GM12874 (cell line): ENCODE measurements around the gene ELFN1.

ENCODE experiments used
- TF ChIP-seq, protein P1 (sequence below): IDR thresholded peaks from 2 replicates; pipeline ENCODE4 v1.5.1; 2011; ENCODE audit warnings: low read depth, mild to moderate bottlenecking, control low read depth, low read length, moderate library complexity; ENCODE audit not compliant: insufficient read depth

ELFN1 gene

DNA sequence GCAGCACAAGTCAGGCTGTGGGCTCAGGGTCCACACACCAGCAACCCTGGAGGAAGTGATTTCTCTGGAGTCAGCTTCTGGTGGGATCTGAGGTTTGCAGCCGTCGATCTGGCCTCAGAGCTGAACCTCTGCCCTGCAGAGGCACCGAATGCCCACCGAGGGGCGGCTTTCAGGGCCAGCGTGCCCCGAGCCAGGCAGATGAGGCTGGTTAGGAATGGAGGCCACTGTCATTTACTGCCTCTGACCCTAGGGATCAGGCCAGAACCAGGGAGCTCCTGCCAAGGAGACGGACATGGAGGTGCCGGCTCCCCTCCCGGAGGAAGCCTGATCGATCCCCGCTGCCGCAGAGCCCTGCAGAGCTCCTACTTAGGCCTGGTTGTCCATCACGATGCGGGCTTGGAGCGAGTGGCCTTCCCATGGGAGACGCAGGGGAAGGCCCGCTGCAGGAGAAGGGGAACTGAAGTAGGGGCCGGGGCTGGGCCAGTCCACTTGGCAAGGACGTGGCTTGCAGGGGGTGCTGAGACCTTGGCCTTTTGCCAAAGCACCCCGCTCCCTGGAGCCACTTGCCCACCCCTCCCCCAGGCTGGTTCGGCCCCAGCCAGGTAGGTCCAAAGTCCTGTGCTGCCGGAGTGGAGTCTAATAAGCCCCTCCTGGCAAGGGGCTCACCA lies 19.6 kb upstream of the ELFN1 start:
- TF ChIP-seq, protein P1, sequence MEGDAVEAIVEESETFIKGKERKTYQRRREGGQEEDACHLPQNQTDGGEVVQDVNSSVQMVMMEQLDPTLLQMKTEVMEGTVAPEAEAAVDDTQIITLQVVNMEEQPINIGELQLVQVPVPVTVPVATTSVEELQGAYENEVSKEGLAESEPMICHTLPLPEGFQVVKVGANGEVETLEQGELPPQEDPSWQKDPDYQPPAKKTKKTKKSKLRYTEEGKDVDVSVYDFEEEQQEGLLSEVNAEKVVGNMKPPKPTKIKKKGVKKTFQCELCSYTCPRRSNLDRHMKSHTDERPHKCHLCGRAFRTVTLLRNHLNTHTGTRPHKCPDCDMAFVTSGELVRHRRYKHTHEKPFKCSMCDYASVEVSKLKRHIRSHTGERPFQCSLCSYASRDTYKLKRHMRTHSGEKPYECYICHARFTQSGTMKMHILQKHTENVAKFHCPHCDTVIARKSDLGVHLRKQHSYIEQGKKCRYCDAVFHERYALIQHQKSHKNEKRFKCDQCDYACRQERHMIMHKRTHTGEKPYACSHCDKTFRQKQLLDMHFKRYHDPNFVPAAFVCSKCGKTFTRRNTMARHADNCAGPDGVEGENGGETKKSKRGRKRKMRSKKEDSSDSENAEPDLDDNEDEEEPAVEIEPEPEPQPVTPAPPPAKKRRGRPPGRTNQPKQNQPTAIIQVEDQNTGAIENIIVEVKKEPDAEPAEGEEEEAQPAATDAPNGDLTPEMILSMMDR, result no peak

GRCh38 chr7:1651031-1651446 lies 19.0 kb upstream of the ELFN1 start:
- TF ChIP-seq, protein P1, result no peak

DNA sequence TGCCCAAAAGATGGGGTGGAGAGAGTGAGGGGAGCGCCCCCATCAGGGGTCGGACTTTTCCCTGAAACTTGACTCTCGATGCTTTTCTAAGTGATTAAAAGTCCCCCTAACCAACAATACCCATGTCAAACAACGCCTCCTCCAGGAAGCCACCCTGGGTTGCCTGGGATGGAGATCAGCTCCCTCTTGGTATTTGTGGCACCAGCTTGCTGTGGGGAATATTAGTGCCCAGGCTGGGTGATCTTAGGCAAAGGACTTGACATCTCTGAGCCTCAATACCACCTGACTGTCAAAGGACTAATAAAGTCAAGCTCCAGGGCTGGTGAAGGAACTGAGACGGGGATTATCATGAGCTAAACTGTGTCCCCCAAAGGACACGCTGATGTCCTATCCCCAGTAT lies 18.2 kb upstream of the ELFN1 start:
- TF ChIP-seq, protein P1, result no peak

DNA sequence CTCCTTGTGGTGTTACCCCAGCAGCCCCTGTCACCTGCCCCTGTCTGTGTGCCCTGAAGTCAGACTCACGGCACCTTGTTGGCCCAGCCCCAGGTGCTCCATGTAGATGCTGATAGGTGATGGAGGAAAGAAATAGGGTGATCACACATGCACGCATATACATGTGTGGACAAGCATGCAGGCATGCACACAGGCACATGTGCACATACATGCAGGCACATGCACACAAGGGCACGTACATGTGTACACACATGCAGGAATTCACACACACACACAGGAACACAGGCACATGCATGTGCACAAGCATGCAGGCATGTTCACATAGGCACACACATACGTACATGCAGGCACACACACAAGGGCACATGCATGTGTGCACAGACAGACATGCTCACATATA lies 16.6 kb upstream of the ELFN1 start:
- TF ChIP-seq, protein P1, result no peak

DNA sequence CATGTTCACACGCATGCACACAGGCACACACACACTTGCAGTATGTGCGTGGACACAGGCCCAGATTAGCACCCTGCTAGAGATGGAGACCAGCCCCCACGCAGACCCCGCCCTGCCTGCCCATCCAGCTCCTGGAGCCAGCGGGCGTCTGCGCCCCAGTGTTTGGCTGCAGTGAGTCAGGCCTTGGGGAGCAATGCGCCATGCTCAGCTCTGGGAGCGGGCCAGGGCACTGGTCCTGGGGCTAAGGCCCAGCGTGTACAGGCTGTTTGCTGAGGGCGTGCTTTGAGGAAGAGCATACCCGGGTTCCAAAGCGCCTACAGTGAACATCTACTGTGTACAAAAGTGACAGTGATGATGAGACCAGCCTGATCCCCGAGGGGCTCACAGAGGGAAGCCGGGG lies 16.0 kb upstream of the ELFN1 start:
- TF ChIP-seq, protein P1, result no peak

- TF ChIP-seq, protein P1, result no peak
These were observed 15.2 kb upstream of the ELFN1 start for GRCh38 chr7:1654738-1655475.

GRCh38 chr7:1659696-1660095 lies 10.4 kb upstream of the ELFN1 start:
- TF ChIP-seq, protein P1, result no peak
